SK-N-SH treated with all-trans-retinoic acid at 6 μM for 48 hours (cell line): Measurements from ENCODE around the gene GRK1.
"Not testable (repeated sequence)": the region's sequence is repeated elsewhere in the genome, so short reads cannot be mapped to it uniquely, and the experiment has no call there.

Experiments
- ATAC-seq: fragments of 200-7000 bp; cut with Tn5 transposase; 3 replicates; pipeline ENCODE4 v1.9.1; 2020; ENCODE audit warnings: mild to moderate bottlenecking, moderate library complexity
- ARNTL ChIP-seq: fragments of 450-650 bp; formaldehyde crosslinking; IDR thresholded peaks from 2 replicates; pipeline ENCODE4 v1.5.0; 2020; ENCODE audit warnings: low read depth, mild to moderate bottlenecking, moderate library complexity, borderline replicate concordance
- BACH2 ChIP-seq: fragments of 250-450 bp; sonication (Bioruptor Pico); IDR thresholded peaks from 2 replicates; pipeline ENCODE4 v1.9.0; 2021; ENCODE audit warnings: mild to moderate bottlenecking, borderline replicate concordance
- CSDC2 ChIP-seq: fragments of 250-450 bp; sonication (Bioruptor Pico); IDR thresholded peaks from 2 replicates; pipeline ENCODE4 v1.5.0; 2020; ENCODE audit warnings: mild to moderate bottlenecking, moderate library complexity
- CSRNP3 ChIP-seq: fragments of 250-450 bp; sonication (Bioruptor Pico); IDR thresholded peaks from 2 replicates; pipeline ENCODE4 v1.5.1; 2021; ENCODE audit warnings: mild to moderate bottlenecking, moderate library complexity
- ESRRG ChIP-seq: fragments of 250-450 bp; sonication (Bioruptor Pico); IDR thresholded peaks from 2 replicates; pipeline ENCODE4 v1.6.1; 2021; ENCODE audit warnings: mild to moderate bottlenecking
- ISL1 ChIP-seq: fragments of 250-450 bp; sonication (Bioruptor Pico); IDR thresholded peaks from 2 replicates; pipeline ENCODE4 v2.1.2; 2022; ENCODE audit warnings: mild to moderate bottlenecking, moderate library complexity
- OSR1 ChIP-seq: fragments of 250-450 bp; sonication (Bioruptor Pico); IDR thresholded peaks from 2 replicates; pipeline ENCODE4 v1.8.0; 2022; ENCODE audit warnings: moderate library complexity, mild to moderate bottlenecking, inconsistent platforms
- POU6F1 ChIP-seq: fragments of 250-450 bp; sonication (Bioruptor Pico); IDR thresholded peaks from 2 replicates; pipeline ENCODE4 v1.8.0; 2021; ENCODE audit warnings: low read depth, mild to moderate bottlenecking, moderate library complexity, borderline replicate concordance
- PPARA ChIP-seq: fragments of 250-450 bp; sonication (Bioruptor Pico); IDR thresholded peaks from 2 replicates; pipeline ENCODE4 v1.5.0; 2020; ENCODE audit warnings: mild to moderate bottlenecking, borderline replicate concordance
- RARB ChIP-seq: fragments of 250-450 bp; sonication (Bioruptor Pico); IDR thresholded peaks from 2 replicates; pipeline ENCODE4 v1.8.0; 2021; ENCODE audit warnings: mild to moderate bottlenecking, moderate library complexity
- SNAI2 ChIP-seq: fragments of 250-450 bp; sonication (Bioruptor Pico); IDR thresholded peaks from 2 replicates; pipeline ENCODE4 v1.5.0; 2020; ENCODE audit warnings: mild to moderate bottlenecking, moderate library complexity
- ZC3H10 ChIP-seq: fragments of 250-450 bp; sonication (Bioruptor Pico); IDR thresholded peaks from 2 replicates; pipeline ENCODE4 v1.5.1; 2021; ENCODE audit warnings: mild to moderate bottlenecking, moderate library complexity
- ZFP30 ChIP-seq: fragments of 450-650 bp; formaldehyde crosslinking; IDR thresholded peaks from 2 replicates; pipeline ENCODE4 v1.5.0; 2022; ENCODE audit warnings: mild to moderate bottlenecking, moderate library complexity
- ZNF565 ChIP-seq: fragments of 450-650 bp; formaldehyde crosslinking; conservative IDR thresholded peaks from 2 replicates; pipeline ENCODE4 v1.5.0; 2020; ENCODE audit warnings: low read depth, mild to moderate bottlenecking, moderate library complexity
- ZNF8 ChIP-seq: fragments of 450-650 bp; formaldehyde crosslinking; IDR thresholded peaks from 2 replicates; pipeline ENCODE4 v1.5.0; 2020; ENCODE audit warnings: mild to moderate bottlenecking, moderate library complexity
- TF ChIP-seq, protein P1 (sequence below): fragments of 250-450 bp; sonication (Bioruptor Pico); IDR thresholded peaks from 2 replicates; pipeline ENCODE4 v1.5.0; 2020; ENCODE audit warnings: mild to moderate bottlenecking, moderate library complexity

Gene GRK1

DNA sequence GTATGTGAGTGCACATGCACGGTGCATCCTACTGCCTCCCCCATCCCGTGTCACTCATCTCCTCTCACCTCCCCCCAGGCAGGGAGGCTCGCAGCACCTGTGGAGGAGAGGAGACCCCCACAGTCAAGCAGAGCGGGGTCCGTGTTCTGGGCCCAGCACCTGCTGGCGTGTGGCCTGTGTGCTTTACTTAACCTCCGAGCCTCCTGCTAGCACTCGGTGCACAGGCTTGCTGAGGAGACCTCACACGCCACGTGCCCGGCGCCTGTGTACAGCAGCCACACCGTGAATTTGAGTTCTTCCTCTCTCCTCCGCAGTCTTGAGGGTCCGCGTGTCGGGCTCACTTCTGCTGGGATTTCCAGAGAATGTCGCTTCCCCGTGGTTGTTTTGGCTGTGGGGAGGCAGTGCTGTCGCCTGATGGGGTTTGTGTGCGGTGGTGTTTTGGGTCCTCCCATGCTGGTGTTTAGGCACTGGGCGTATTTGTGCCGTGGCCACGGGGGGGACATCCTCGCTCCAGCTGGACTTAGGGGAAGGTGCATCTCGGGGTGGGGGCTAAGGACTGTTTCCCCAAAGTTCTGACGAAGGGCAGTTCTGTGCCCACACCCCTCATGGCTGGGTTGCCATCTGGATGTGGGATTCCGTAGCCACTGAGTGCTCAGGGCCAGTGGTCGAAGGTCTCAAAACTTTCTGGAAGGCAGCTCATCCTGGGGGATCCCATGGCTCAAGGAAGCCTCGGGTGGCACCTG, 57.2 kb downstream of the GRK1 start:
- peak; percentile 7; the same call in 2 of the 3 replicates for ATAC-seq
- TF ChIP-seq ZNF565 (CRISPR knock-in tag) (no peak), ISL1 (CRISPR knock-in tag) (no peak), ARNTL (CRISPR knock-in tag) (no peak), ESRRG (CRISPR knock-in tag) (no peak), CSRNP3 (CRISPR knock-in tag) (no peak)

DNA sequence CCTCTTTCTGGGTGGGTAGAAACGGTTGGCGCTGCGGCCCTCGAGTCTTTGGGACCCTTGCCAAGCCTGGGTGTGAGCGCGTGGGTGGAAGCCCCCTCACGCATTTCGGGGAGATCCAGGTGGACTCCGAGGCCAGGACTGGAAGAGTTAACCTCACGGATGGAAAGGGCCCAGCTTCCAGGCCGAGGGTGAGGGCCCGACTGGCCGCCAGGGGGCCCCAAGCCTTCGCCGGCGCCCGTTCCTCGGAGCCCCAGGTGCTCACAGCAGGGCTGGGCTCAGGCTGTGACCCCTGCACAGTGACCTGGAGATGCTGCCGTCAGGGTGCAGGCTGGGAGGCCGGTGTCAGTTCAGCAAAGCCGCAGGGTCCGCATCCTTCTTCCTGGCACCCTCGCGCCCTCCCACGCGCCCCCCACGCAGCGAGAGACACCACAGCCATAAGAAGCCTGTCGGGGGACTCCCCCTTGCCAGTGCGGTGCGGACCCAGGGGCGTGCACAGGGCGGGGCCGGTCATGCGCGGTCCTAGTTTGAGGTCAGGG, 57.8 kb downstream of the GRK1 start:
- peak; percentile 98 for ATAC-seq
- TF ChIP-seq ZC3H10 (CRISPR knock-in tag) (no peak), CSRNP3 (CRISPR knock-in tag) (no peak), ZFP30 (no peak), ESRRG (CRISPR knock-in tag) (no peak), RARB (CRISPR knock-in tag) (no peak)
- TF ChIP-seq, protein P1, sequence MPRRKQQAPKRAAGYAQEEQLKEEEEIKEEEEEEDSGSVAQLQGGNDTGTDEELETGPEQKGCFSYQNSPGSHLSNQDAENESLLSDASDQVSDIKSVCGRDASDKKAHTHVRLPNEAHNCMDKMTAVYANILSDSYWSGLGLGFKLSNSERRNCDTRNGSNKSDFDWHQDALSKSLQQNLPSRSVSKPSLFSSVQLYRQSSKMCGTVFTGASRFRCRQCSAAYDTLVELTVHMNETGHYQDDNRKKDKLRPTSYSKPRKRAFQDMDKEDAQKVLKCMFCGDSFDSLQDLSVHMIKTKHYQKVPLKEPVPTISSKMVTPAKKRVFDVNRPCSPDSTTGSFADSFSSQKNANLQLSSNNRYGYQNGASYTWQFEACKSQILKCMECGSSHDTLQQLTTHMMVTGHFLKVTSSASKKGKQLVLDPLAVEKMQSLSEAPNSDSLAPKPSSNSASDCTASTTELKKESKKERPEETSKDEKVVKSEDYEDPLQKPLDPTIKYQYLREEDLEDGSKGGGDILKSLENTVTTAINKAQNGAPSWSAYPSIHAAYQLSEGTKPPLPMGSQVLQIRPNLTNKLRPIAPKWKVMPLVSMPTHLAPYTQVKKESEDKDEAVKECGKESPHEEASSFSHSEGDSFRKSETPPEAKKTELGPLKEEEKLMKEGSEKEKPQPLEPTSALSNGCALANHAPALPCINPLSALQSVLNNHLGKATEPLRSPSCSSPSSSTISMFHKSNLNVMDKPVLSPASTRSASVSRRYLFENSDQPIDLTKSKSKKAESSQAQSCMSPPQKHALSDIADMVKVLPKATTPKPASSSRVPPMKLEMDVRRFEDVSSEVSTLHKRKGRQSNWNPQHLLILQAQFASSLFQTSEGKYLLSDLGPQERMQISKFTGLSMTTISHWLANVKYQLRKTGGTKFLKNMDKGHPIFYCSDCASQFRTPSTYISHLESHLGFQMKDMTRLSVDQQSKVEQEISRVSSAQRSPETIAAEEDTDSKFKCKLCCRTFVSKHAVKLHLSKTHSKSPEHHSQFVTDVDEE: 0 out of 2 replicates have a peak, but pooled peaks have one; percentile 17

DNA sequence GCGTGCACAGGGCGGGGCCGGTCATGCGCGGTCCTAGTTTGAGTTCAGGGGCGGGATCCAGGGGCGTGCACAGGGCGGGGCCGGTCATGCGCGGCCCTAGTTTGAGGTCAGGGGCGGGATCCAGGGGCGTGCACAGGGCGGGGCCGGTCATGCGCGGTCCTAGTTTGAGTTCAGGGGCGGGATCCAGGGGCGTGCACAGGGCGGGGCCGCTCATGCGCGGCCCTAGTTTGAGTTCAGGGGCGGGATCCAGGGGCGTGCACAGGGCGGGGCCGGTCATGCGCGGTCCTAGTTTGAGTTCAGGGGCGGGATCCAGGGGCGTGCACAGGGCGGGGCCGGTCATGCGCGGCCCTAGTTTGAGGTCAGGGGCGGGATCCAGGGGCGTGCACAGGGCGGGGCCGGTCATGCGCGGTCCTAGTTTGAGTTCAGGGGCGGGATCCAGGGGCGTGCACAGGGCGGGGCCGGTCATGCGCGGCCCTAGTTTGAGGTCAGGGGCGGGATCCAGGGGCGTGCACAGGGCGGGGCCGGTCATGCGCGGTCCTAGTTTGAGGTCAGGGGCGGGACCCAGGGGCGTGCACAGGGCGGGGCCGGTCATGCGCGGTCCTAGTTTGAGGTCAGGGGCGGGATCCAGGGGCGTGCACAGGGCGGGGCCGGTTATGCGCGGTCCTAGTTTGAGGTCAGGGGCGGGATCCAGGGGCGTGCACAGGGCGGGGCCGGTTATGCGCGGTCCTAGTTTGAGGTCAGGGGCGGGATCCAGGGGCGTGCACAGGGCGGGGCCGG, 58.5 kb downstream of the GRK1 start:
- ATAC-seq: not testable (repeated sequence)

DNA sequence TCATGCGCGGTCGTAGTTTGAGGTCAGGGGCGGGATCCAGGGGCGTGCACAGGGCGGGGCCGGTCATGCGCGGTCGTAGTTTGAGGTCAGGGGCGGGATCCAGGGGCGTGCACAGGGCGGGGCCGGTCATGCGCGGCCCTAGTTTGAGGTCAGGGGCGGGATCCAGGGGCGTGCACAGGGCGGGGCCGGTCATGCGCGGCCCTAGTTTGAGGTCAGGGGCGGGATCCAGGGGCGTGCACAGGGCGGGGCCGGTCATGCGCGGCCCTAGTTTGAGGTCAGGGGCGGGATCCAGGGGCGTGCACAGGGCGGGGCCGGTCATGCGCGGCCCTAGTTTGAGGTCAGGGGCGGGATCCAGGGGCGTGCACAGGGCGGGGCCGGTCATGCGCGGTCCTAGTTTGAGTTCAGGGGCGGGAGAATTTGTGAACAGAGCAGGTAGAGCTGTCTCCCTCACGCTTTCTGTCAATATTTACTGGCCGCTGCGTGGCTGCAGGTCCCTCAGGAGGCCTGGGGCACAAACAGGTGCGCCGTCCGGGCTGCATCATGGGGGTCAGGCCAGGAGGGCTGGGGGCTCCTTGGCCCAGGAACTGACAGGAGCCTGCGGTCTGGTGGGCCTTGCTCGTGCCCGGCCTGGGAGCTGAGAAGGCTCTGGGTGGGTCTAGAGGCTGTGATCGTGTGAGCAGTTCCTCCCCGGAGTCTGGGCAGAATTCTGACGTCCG, 59.2 kb downstream of the GRK1 start:
- ATAC-seq: not testable (repeated sequence)

DNA sequence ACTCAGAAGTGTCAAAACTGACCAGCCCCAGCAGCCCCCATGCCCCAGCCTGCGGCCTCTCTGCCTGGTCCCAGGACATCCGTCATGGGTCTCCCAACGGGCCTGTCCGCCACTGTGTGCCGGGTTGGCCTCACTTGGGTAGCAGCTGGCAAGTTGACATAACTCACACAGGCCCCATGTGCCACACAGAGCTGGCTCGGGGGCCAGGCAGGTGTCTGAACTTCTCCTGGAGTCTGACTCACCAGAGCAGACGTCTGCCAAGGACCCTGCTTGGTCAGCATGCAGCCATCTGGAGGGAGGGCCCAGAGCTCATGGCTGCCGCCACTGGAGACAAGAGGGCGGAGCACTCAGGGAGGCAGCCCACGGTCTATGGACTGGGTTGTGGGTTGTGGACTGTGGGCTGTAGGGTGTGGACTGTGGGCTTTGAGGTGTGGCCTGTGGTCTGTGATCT, 60.0 kb downstream of the GRK1 start:
- ATAC-seq: no peak
- TF ChIP-seq BACH2 (CRISPR knock-in tag) (no peak), ZNF8 (CRISPR knock-in tag) (no peak), CSDC2 (CRISPR knock-in tag) (no peak), CSRNP3 (CRISPR knock-in tag) (no peak), SNAI2 (CRISPR knock-in tag) (no peak), PPARA (CRISPR knock-in tag) (no peak), ESRRG (CRISPR knock-in tag) (no peak), OSR1 (no peak), ARNTL (CRISPR knock-in tag) (no peak), POU6F1 (no peak)
